GM18868 (cell line): ENCODE data around the gene SNX6.
"Not testable (repeated sequence)": the region's sequence is repeated elsewhere in the genome, so short reads cannot be mapped to it uniquely, and the experiment has no call there.

Source experiments
- ATAC-seq: cut with Tn5 transposase; IDR thresholded peaks from one replicate; pipeline ENCODE4 v1.9.1; 2021; ENCODE audit warnings: mild to moderate bottlenecking, moderate library complexity; ENCODE audit not compliant: unreplicated experiment

SNX6 gene

DNA sequence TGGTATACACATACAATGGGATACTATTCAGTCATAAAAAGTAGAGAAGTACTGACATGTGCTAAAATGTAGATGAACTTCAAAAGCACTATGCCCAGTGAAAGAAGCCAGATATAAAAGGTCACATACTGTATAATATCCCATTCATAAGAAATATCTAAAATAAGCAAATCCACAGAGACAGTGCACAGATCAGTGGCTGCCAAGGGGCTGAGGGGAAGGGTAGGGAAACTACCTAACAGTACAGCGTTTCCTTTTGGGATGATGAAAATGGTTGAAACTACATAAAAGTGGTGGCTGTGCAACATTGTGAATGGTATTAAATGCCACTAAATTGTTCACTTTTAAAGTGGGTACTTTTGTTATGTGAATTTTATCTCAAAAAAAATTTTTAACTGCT, 102.4 kb downstream of the SNX6 start:
- no peak for ATAC-seq

GRCh38 chr14:34524216-34524615, 105.7 kb downstream of the SNX6 start:
- ATAC-seq: not testable (repeated sequence)

- no peak for ATAC-seq
Measured at GRCh38 chr14:34522496-34522895, 107.5 kb downstream of the SNX6 start.

DNA sequence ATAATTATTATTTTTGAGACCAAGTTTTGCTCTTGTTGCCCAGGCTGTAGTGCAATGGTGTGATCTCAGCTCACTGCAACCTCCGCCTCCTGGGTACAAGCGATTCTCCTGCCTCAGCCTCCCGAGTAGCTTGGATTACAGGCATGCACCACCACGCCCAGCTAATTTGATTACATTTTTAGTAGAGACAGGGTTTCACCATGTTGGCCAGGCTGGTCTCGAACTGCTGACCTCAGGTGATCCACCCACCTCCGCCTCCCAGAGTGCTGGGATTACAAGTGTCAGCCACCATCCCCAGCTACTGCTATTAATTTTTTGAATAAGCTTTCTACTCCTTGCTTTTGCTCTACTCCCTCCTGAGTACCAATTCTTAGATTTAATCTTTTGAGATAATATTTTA, 108.9 kb downstream of the SNX6 start:
- not testable (repeated sequence) for ATAC-seq

GRCh38 chr14:34520304-34520970, 109.5 kb downstream of the SNX6 start:
- ATAC-seq: not testable (repeated sequence)
